ENCODE data around the gene UBTD2. TPM values are rescaled to one million over a fixed set of nuclear protein-coding genes. Genes with fewer than 3 reads are reported as not detected.

The UBTD2 gene
- total and polyA plus RNA-seq, 2 of the 4 experiments (the other 2 are of a cell fraction) = 11.2 to 20.6 TPM

DNA sequence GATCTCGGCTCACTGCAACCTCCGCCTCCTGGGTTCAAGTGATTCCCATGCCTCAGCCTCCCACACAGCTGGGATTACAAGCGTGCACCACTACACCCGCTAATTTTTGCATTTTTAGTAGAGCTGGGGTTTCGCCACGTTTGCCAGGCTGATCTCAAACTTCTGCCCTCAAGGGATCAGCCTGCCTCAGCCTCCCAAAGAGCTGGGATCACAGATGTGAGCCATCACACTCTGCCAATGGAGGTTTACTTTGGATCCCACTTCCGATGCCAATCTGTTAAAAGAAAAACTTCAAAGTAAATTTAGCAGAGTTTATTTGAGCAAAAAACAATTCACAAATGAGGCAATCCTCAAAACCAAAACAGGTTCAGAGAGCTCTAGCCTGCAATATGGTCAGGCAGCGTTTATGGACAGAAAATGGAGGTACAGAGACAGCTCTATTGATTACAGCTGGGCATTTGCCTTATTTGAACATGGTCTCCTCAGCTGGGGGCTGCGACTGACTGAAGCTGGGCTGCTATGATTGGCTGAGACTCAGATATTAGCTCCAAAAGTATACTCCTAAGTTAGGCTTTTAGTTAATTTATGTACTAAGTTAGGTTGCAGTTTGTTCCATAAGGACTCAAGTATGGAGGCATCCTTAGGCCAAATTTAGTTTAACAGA is 18.6 kb upstream of the UBTD2 start:
- H3K4me2 ChIP-seq (ENCODE audit: low read depth, low read length) = no peak overlapping the region
- H4K20me1 ChIP-seq (ENCODE audit: insufficient read depth, low read length) = no peaks in the 10 kb centered on the region
- no peaks in the 10 kb centered on the region for H3K27me3 ChIP-seq (ENCODE audit: control insufficient read depth, insufficient read depth, low read length)
- H3K9me1 ChIP-seq (ENCODE audit: insufficient read depth, low read length) = no peaks in the 10 kb centered on the region
- H3K9me3 ChIP-seq (ENCODE audit: control insufficient read depth, insufficient read depth, low read length) = peaks cover 2% of the 10 kb centered on the region; the same call in 1 of the 2 replicates
- no peaks in the 10 kb centered on the region for H3K36me3 ChIP-seq (ENCODE audit: control insufficient read depth, insufficient read depth, low read length)
- no peak overlapping the region for H4K8ac ChIP-seq (ENCODE audit: low read depth in 2 of 2, low read length in 2 of 2)
- no peak overlapping the region for H2BK120ac ChIP-seq (ENCODE audit: low read depth, low read length)
- H2AFZ ChIP-seq (replicated peaks; ENCODE audit: low read length, poor library complexity) = no peak overlapping the region
- no peak overlapping the region for H3K56ac ChIP-seq (ENCODE audit: extremely low read depth, insufficient read depth, low read length)
- no peak overlapping the region for H2BK15ac ChIP-seq (ENCODE audit: low read depth, low read length)
- CTCF ChIA-PET = no interaction called here
- no peak overlapping the region for H4K5ac ChIP-seq (ENCODE audit: low read depth, low read length)
- no peak overlapping the region for H4K91ac ChIP-seq (ENCODE audit: insufficient read depth, low read depth, low read length)
- TF ChIP-seq RFX5 (IDR thresholded peaks at IDR 0.05; ENCODE audit: low read depth, low read length) (no peak), FOS (IDR thresholded peaks at IDR 0.05; ENCODE audit: low read depth, low read length) (no peak), SMC3 (IDR thresholded peaks at IDR 0.05; ENCODE audit: low read depth, low read length) (no peak), NFE2L2 (IDR thresholded peaks at IDR 0.05; ENCODE audit: low read depth, low read length) (no peak), BHLHE40 (IDR thresholded peaks at IDR 0.05; ENCODE audit: low read depth, low read length) (no peak), MAFK (IDR thresholded peaks at IDR 0.05; ENCODE audit: low read depth, low read length) (no peak), MAZ (IDR thresholded peaks at IDR 0.05; ENCODE audit: borderline replicate concordance, low read depth, low read length) (no peak), RCOR1 (IDR thresholded peaks at IDR 0.05; ENCODE audit: insufficient replicate concordance, low read length) (no peak), CHD1 (IDR thresholded peaks at IDR 0.05; ENCODE audit: low read depth, low read length) (no peak), MXI1 (IDR thresholded peaks at IDR 0.05; ENCODE audit: borderline replicate concordance, low read depth, low read length) (no peak), POLR2A (IDR thresholded peaks at IDR 0.05; ENCODE audit: low read depth, low read length) (no peak), RAD21 (IDR thresholded peaks at IDR 0.05; ENCODE audit: low read length) (no peak)
- TF ChIP-seq, protein P1, sequence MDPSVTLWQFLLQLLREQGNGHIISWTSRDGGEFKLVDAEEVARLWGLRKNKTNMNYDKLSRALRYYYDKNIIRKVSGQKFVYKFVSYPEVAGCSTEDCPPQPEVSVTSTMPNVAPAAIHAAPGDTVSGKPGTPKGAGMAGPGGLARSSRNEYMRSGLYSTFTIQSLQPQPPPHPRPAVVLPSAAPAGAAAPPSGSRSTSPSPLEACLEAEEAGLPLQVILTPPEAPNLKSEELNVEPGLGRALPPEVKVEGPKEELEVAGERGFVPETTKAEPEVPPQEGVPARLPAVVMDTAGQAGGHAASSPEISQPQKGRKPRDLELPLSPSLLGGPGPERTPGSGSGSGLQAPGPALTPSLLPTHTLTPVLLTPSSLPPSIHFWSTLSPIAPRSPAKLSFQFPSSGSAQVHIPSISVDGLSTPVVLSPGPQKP (IDR thresholded peaks at IDR 0.05; ENCODE audit: borderline replicate concordance, low read depth, low read length) = no peak
- TF ChIP-seq, protein P2, sequence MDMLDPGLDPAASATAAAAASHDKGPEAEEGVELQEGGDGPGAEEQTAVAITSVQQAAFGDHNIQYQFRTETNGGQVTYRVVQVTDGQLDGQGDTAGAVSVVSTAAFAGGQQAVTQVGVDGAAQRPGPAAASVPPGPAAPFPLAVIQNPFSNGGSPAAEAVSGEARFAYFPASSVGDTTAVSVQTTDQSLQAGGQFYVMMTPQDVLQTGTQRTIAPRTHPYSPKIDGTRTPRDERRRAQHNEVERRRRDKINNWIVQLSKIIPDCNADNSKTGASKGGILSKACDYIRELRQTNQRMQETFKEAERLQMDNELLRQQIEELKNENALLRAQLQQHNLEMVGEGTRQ (IDR thresholded peaks at IDR 0.05; ENCODE audit: low read depth, low read length) = no peak
- TF ChIP-seq, protein P3, sequence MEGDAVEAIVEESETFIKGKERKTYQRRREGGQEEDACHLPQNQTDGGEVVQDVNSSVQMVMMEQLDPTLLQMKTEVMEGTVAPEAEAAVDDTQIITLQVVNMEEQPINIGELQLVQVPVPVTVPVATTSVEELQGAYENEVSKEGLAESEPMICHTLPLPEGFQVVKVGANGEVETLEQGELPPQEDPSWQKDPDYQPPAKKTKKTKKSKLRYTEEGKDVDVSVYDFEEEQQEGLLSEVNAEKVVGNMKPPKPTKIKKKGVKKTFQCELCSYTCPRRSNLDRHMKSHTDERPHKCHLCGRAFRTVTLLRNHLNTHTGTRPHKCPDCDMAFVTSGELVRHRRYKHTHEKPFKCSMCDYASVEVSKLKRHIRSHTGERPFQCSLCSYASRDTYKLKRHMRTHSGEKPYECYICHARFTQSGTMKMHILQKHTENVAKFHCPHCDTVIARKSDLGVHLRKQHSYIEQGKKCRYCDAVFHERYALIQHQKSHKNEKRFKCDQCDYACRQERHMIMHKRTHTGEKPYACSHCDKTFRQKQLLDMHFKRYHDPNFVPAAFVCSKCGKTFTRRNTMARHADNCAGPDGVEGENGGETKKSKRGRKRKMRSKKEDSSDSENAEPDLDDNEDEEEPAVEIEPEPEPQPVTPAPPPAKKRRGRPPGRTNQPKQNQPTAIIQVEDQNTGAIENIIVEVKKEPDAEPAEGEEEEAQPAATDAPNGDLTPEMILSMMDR (conservative IDR thresholded peaks at IDR 0.05; ENCODE audit: low read depth, low read length) = no peak
- 20% methylated on average over 1 of the region's 9 CpGs; no CpG with 5 or more reads in 1 of the 2 experiments for whole genome bisulfite sequencing, 2 experiments (ENCODE audit: extremely low coverage in 2 of 2, insufficient read length in 1 of 2)
- POLR2A ChIA-PET (ENCODE audit: unreplicated experiment) = no interaction called here
- DNase-seq (no peak), ATAC-seq (ENCODE audit: low read depth) (no peak)
- no peak overlapping the region for H3K4ac ChIP-seq (ENCODE audit: low read depth, low read length)
- no peak overlapping the region for H2AK5ac ChIP-seq (ENCODE audit: low read depth, low read length)
- H3K14ac ChIP-seq (replicated peaks; ENCODE audit: low read depth, low read length) = no peak overlapping the region
- H3K23ac ChIP-seq (ENCODE audit: low read depth, low read length) = no peak overlapping the region
- H2BK5ac ChIP-seq (ENCODE audit: low read depth, low read length, poor library complexity, severe bottlenecking) = no peak overlapping the region
- in situ Hi-C loops (cut with MboI; ENCODE audit: low sequenced_read_pairs) (no loop called here), dilution Hi-C loops (cut with HindIII; ENCODE audit: low sequenced_read_pairs, unreplicated experiment) (no loop called here), intact Hi-C loops (cut with micrococcal nuclease) (loop anchor here (5.0 kb wide), 1 partner anchor 150 kb away; the partner anchor contains the start of gene SH3PXD2B)
- no peaks in the 10 kb centered on the region for H3K79me1 ChIP-seq (ENCODE audit: low read depth in 1 of 2, low read length in 2 of 2)
- no peak overlapping the region for H3K18ac ChIP-seq (ENCODE audit: low read depth, low read length)
- peaks cover 2% of the 10 kb centered on the region; the same call in 1 of the 2 replicates for H3K4me1 ChIP-seq (ENCODE audit: control insufficient read depth, insufficient read depth, low read length)
- no TSS peak for BruUV-seq (replicated peaks)
- no peak overlapping the region for H3K27ac ChIP-seq (ENCODE audit: insufficient read depth, low read length)
- H2AK9ac ChIP-seq (replicated peaks; ENCODE audit: low read depth, low read length, poor library complexity) = no peak overlapping the region
- H2BK20ac ChIP-seq (ENCODE audit: low read depth, low read length) = no peak overlapping the region
- H3K9ac ChIP-seq (ENCODE audit: low read depth, low read length) = no peak overlapping the region
- H3K4me3 ChIP-seq (ENCODE audit: insufficient read depth, low read depth, low read length) = no peak overlapping the region
